ENCODE data around the gene SETD1B. TPM values are rescaled to one million over a fixed set of nuclear protein-coding genes. Genes with fewer than 3 reads are reported as not detected.

The SETD1B gene
- 3.3 and 4.9 TPM in 2 replicates for total RNA-seq

GRCh38 chr12:121803861-121804416, at the start of gene SETD1B:
TSS of gene SETD1B (plus strand) at chr12:121804009. CDS start at chr12:121804738, 729 bp downstream.

GRCh38 chr12:121793440-121793837, 10.4 kb upstream of the SETD1B start, which contains the start of gene RHOF:
TSS of gene RHOF (minus strand) at chr12:121793688. CDS start at chr12:121793633, 55 bp downstream.

GRCh38 chr12:121858662-121859572, 55.1 kb downstream of the SETD1B start, which contains the start of gene HPD:
TSS of gene HPD (minus strand) at chr12:121858859. CDS start at chr12:121858823, 36 bp downstream.

Other genes with a start within 250 kb of the SETD1B start
- 28.4 TPM in 2 replicates for gene KDM2B, start 223.0 kb upstream of the SETD1B start, total RNA-seq
- 27.3 and 30.8 TPM in 2 replicates for gene ORAI1, start 177.5 kb upstream of the SETD1B start, total RNA-seq
- 0.20 and 0.47 TPM in 2 replicates for gene MORN3, start 134.4 kb upstream of the SETD1B start, total RNA-seq
- gene TMEM120B, start 91.3 kb upstream of the SETD1B start, total RNA-seq = 8.5 and 10.2 TPM in 2 replicates
- 33.4 and 33.5 TPM in 2 replicates for gene RHOF, start 10.3 kb upstream of the SETD1B start, total RNA-seq
- not detected in 2 replicates for gene HPD, start 54.9 kb downstream of the SETD1B start, total RNA-seq
- gene PSMD9, start 84.8 kb downstream of the SETD1B start, total RNA-seq = 109 and 127 TPM in 2 replicates
- gene CFAP251, start 114.6 kb downstream of the SETD1B start, total RNA-seq = 2.5 and 5.5 TPM in 2 replicates
- 6.2 and 6.3 TPM in 2 replicates for gene BCL7A, start 217.9 kb downstream of the SETD1B start, total RNA-seq

Measured in mammary microvascular endothelial cell (primary cell).